ENCODE data around the gene PALD1.

PALD1 gene

GRCh38 chr10:70500812-70501301, 22.3 kb downstream of the PALD1 start:
- Histone ChIP-seq H3K4me1 (ENCODE audit: control insufficient read depth, insufficient read depth, low read length) (no peaks in the 10 kb centered on the region), H3K4me3 (ENCODE audit: low read length) (no peak overlapping the region), H3K4me2 (ENCODE audit: low read length) (no peak overlapping the region), H3K36me3 (ENCODE audit: insufficient read depth, low read length) (no peaks in the 10 kb centered on the region), H3K27me3 (ENCODE audit: control insufficient read depth, insufficient read depth, low read length) (peaks cover 17% of the 10 kb centered on the region), H3K9ac (ENCODE audit: low read depth, low read length) (no peak overlapping the region), H3K9me3 (replicated peaks; ENCODE audit: low read length) (no peaks in the 10 kb centered on the region)

- Histone ChIP-seq H3K4me1 (ENCODE audit: control insufficient read depth, insufficient read depth, low read length) (no peaks in the 10 kb centered on the region), H3K9ac (ENCODE audit: low read depth, low read length) (no peak overlapping the region), H3K4me2 (ENCODE audit: low read length) (no peak overlapping the region)
Measured at GRCh38 chr10:70502406-70502805, 23.8 kb downstream of the PALD1 start.

GRCh38 chr10:70503776-70504175, 25.2 kb downstream of the PALD1 start:
- H3K36me3 ChIP-seq (ENCODE audit: insufficient read depth, low read length) = no peaks in the 10 kb centered on the region
- H3K9ac ChIP-seq (ENCODE audit: low read depth, low read length) = no peak overlapping the region
- H3K9me3 ChIP-seq (replicated peaks; ENCODE audit: low read length) = no peaks in the 10 kb centered on the region
- H3K4me1 ChIP-seq (ENCODE audit: control insufficient read depth, insufficient read depth, low read length) = peaks cover 5% of the 10 kb centered on the region
- no peak overlapping the region for H3K4me3 ChIP-seq (ENCODE audit: low read length)
- H3K27me3 ChIP-seq (ENCODE audit: control insufficient read depth, insufficient read depth, low read length) = peaks cover 9% of the 10 kb centered on the region
- no peak overlapping the region for H3K4me2 ChIP-seq (ENCODE audit: low read length)

More at GRCh38 chr10:70502406-70502805, 23.8 kb downstream of the PALD1 start:
- Histone ChIP-seq H3K4me3 (ENCODE audit: low read length) (no peak overlapping the region), H3K9me3 (replicated peaks; ENCODE audit: low read length) (no peaks in the 10 kb centered on the region), H3K27me3 (ENCODE audit: control insufficient read depth, insufficient read depth, low read length) (peaks cover 9% of the 10 kb centered on the region), H3K36me3 (ENCODE audit: insufficient read depth, low read length) (no peaks in the 10 kb centered on the region)

GRCh38 chr10:70504521-70505358, 26.2 kb downstream of the PALD1 start:
- Histone ChIP-seq H3K9me3 (replicated peaks; ENCODE audit: low read length) (no peaks in the 10 kb centered on the region), H3K27me3 (ENCODE audit: control insufficient read depth, insufficient read depth, low read length) (peaks cover 11% of the 10 kb centered on the region), H3K4me2 (ENCODE audit: low read length) (no peak overlapping the region), H3K9ac (ENCODE audit: low read depth, low read length) (no peak overlapping the region), H3K36me3 (ENCODE audit: insufficient read depth, low read length) (no peaks in the 10 kb centered on the region), H3K4me3 (ENCODE audit: low read length) (no peak overlapping the region), H3K4me1 (ENCODE audit: control insufficient read depth, insufficient read depth, low read length) (peaks cover 13% of the 10 kb centered on the region)

GRCh38 chr10:70505908-70506307, 27.3 kb downstream of the PALD1 start:
- Histone ChIP-seq H3K9ac (ENCODE audit: low read depth, low read length) (no peak overlapping the region), H3K36me3 (ENCODE audit: insufficient read depth, low read length) (no peaks in the 10 kb centered on the region), H3K4me1 (ENCODE audit: control insufficient read depth, insufficient read depth, low read length) (peaks cover 13% of the 10 kb centered on the region), H3K27me3 (ENCODE audit: control insufficient read depth, insufficient read depth, low read length) (peaks cover 18% of the 10 kb centered on the region), H3K4me2 (ENCODE audit: low read length) (no peak overlapping the region), H3K4me3 (ENCODE audit: low read length) (no peak overlapping the region), H3K9me3 (replicated peaks; ENCODE audit: low read length) (no peaks in the 10 kb centered on the region)

- H3K4me2 ChIP-seq (ENCODE audit: low read length) = no peak overlapping the region
- no peak overlapping the region for H3K9ac ChIP-seq (ENCODE audit: low read depth, low read length)
- H3K4me3 ChIP-seq (ENCODE audit: low read length) = no peak overlapping the region
- peaks cover 21% of the 10 kb centered on the region for H3K27me3 ChIP-seq (ENCODE audit: control insufficient read depth, insufficient read depth, low read length)
- no peaks in the 10 kb centered on the region for H3K9me3 ChIP-seq (replicated peaks; ENCODE audit: low read length)
- H3K36me3 ChIP-seq (ENCODE audit: insufficient read depth, low read length) = no peaks in the 10 kb centered on the region
- peaks cover 13% of the 10 kb centered on the region for H3K4me1 ChIP-seq (ENCODE audit: control insufficient read depth, insufficient read depth, low read length)
Measured at GRCh38 chr10:70507966-70508365, 29.4 kb downstream of the PALD1 start.

GRCh38 chr10:70508912-70509756, 30.6 kb downstream of the PALD1 start:
- H3K4me2 ChIP-seq (ENCODE audit: low read length) = peak overlapping the region; percentile 23
- no peak overlapping the region for H3K4me3 ChIP-seq (ENCODE audit: low read length)
- H3K27me3 ChIP-seq (ENCODE audit: control insufficient read depth, insufficient read depth, low read length) = peaks cover 21% of the 10 kb centered on the region
- H3K9me3 ChIP-seq (replicated peaks; ENCODE audit: low read length) = no peaks in the 10 kb centered on the region
- H3K9ac ChIP-seq (ENCODE audit: low read depth, low read length) = no peak overlapping the region
- peaks cover 13% of the 10 kb centered on the region for H3K4me1 ChIP-seq (ENCODE audit: control insufficient read depth, insufficient read depth, low read length)
- no peaks in the 10 kb centered on the region for H3K36me3 ChIP-seq (ENCODE audit: insufficient read depth, low read length)

GRCh38 chr10:70509757-70510147, 31.2 kb downstream of the PALD1 start:
- no peak overlapping the region for H3K4me2 ChIP-seq (ENCODE audit: low read length)
- no peaks in the 10 kb centered on the region for H3K9me3 ChIP-seq (replicated peaks; ENCODE audit: low read length)
- no peaks in the 10 kb centered on the region for H3K36me3 ChIP-seq (ENCODE audit: insufficient read depth, low read length)
- peaks cover 20% of the 10 kb centered on the region for H3K27me3 ChIP-seq (ENCODE audit: control insufficient read depth, insufficient read depth, low read length)
- peaks cover 13% of the 10 kb centered on the region for H3K4me1 ChIP-seq (ENCODE audit: control insufficient read depth, insufficient read depth, low read length)
- H3K4me3 ChIP-seq (ENCODE audit: low read length) = no peak overlapping the region
- no peak overlapping the region for H3K9ac ChIP-seq (ENCODE audit: low read depth, low read length)

- Histone ChIP-seq H3K27me3 (ENCODE audit: control insufficient read depth, insufficient read depth, low read length) (peaks cover 24% of the 10 kb centered on the region), H3K9me3 (replicated peaks; ENCODE audit: low read length) (no peaks in the 10 kb centered on the region), H3K4me1 (ENCODE audit: control insufficient read depth, insufficient read depth, low read length) (peaks cover 13% of the 10 kb centered on the region), H3K4me3 (ENCODE audit: low read length) (no peak overlapping the region), H3K36me3 (ENCODE audit: insufficient read depth, low read length) (no peaks in the 10 kb centered on the region), H3K9ac (ENCODE audit: low read depth, low read length) (no peak overlapping the region), H3K4me2 (ENCODE audit: low read length) (no peak overlapping the region)
Measured at GRCh38 chr10:70510453-70510852, 31.9 kb downstream of the PALD1 start.

GRCh38 chr10:70510904-70511303, 32.3 kb downstream of the PALD1 start:
- Histone ChIP-seq H3K9ac (ENCODE audit: low read depth, low read length) (no peak overlapping the region), H3K4me3 (ENCODE audit: low read length) (no peak overlapping the region), H3K9me3 (replicated peaks; ENCODE audit: low read length) (no peaks in the 10 kb centered on the region), H3K4me2 (ENCODE audit: low read length) (no peak overlapping the region), H3K36me3 (ENCODE audit: insufficient read depth, low read length) (no peaks in the 10 kb centered on the region), H3K4me1 (ENCODE audit: control insufficient read depth, insufficient read depth, low read length) (peaks cover 13% of the 10 kb centered on the region), H3K27me3 (ENCODE audit: control insufficient read depth, insufficient read depth, low read length) (peaks cover 29% of the 10 kb centered on the region)

GRCh38 chr10:70512149-70512639, 33.6 kb downstream of the PALD1 start:
- Histone ChIP-seq H3K4me2 (ENCODE audit: low read length) (no peak overlapping the region), H3K4me1 (ENCODE audit: control insufficient read depth, insufficient read depth, low read length) (peaks cover 13% of the 10 kb centered on the region), H3K27me3 (ENCODE audit: control insufficient read depth, insufficient read depth, low read length) (peaks cover 29% of the 10 kb centered on the region), H3K9ac (ENCODE audit: low read depth, low read length) (no peak overlapping the region), H3K4me3 (ENCODE audit: low read length) (no peak overlapping the region), H3K36me3 (ENCODE audit: insufficient read depth, low read length) (no peaks in the 10 kb centered on the region), H3K9me3 (replicated peaks; ENCODE audit: low read length) (no peaks in the 10 kb centered on the region)
